ENCODE results near the gene SV2C. TPM values are rescaled to one million over a fixed set of nuclear protein-coding genes. Genes with fewer than 3 reads are reported as not detected.

The SV2C gene
- total RNA-seq, 3 donors from 2014 or later: 0.54 to 1.2 (median 0.58) TPM

DNA sequence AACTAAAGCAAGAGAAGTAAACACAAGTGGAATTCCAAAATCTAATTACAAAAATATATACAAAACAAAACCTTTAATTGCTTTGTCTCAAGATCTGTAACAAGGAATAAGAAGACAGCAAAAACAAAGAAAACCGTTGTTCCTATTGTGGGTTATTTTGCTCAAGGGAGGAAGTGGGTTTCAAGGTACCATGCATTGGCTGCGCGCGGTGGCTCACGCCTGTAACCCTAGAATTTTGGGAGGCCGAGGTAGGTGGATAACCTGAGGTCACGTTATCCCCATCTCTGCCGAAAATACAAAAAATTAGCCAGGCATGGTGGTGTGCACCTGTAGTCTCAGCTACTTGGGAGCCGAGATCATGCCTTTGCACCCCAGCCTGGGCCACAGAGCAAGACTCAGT, 307.8 kb downstream of the SV2C start:
- no peaks in the 10 kb centered on the region for H3K36me3 ChIP-seq (ENCODE audit: low read depth)
- ATAC-seq: peak; percentile 21
- intact Hi-C loops (cut with DNase I, micrococcal nuclease): no loop called here

DNA sequence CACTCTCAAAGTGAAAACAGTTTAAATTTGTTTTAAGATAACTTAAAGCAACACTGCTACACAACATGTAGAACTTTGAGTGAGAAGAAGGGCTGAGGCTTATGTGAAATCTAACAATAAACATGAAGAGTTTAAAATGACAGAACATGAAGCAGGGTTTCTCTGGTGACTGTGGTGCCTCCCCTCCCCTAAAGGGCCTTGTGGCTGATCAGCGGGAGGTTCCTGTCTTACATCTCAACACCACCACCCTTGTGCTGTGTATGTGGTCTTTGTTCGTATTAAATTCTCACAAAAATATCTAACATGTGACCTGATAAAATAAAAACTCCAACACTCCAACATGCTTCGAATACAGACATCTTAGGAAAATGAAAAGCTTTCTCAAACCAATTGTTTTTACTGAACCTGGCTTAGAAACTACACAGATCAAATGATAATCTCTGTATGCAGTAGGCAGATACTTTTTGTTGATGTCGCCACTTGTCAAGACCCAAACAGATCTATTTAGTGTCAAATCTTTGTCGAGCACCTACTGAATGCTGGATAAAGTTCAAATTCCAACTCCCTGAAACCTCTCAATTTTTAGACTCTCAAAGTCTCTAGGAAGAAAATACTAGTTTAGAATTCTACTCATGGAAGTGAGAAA, 310.0 kb downstream of the SV2C start:
- intact Hi-C loops (cut with DNase I, micrococcal nuclease): no loop called here
- H3K9me3 ChIP-seq: no peaks in the 10 kb centered on the region
- no peak overlapping the region for H3K4me3 ChIP-seq
- TF ChIP-seq, protein P1, sequence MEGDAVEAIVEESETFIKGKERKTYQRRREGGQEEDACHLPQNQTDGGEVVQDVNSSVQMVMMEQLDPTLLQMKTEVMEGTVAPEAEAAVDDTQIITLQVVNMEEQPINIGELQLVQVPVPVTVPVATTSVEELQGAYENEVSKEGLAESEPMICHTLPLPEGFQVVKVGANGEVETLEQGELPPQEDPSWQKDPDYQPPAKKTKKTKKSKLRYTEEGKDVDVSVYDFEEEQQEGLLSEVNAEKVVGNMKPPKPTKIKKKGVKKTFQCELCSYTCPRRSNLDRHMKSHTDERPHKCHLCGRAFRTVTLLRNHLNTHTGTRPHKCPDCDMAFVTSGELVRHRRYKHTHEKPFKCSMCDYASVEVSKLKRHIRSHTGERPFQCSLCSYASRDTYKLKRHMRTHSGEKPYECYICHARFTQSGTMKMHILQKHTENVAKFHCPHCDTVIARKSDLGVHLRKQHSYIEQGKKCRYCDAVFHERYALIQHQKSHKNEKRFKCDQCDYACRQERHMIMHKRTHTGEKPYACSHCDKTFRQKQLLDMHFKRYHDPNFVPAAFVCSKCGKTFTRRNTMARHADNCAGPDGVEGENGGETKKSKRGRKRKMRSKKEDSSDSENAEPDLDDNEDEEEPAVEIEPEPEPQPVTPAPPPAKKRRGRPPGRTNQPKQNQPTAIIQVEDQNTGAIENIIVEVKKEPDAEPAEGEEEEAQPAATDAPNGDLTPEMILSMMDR (IDR thresholded peaks at IDR 0.05): no peak
- DNase-seq (no peak), ATAC-seq (no peak)
- no peaks in the 10 kb centered on the region for H3K36me3 ChIP-seq (ENCODE audit: low read depth)
- H3K4me1 ChIP-seq (ENCODE audit: low read depth): peaks cover 6% of the 10 kb centered on the region

More for the DNA sequence above, 307.8 kb downstream of the SV2C start:
- Histone ChIP-seq H3K4me3 (no peak overlapping the region), H3K4me1 (ENCODE audit: low read depth) (peaks cover 14% of the 10 kb centered on the region), H3K9me3 (no peaks in the 10 kb centered on the region)
- TF ChIP-seq, protein P1 (IDR thresholded peaks at IDR 0.05): no peak
- DNase-seq: no peak

DNA sequence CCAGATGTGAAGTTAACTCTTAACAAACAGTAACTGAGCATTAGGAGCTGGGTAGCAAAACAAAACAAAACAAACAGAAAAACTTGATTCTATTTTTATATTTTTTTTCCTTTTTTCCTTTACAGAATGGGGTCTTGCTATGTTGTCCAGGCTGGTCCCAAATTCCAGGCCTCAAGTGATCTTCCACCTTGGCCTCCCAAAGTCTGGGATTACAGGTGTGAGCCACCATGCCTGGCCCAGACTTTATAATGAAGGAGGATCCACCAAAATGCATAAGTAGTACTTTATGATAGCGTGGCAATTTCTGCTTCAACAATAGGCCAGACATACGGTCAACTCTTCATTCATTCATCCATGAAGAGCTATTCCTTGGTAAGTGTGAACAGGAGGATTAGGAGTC, 314.0 kb downstream of the SV2C start:
- Histone ChIP-seq H3K9me3 (no peaks in the 10 kb centered on the region), H3K4me1 (ENCODE audit: low read depth) (no peaks in the 10 kb centered on the region), H3K4me3 (no peak overlapping the region), H3K36me3 (ENCODE audit: low read depth) (no peaks in the 10 kb centered on the region)
- intact Hi-C loops (cut with DNase I, micrococcal nuclease): no loop called here
- TF ChIP-seq, protein P1 (IDR thresholded peaks at IDR 0.05): no peak
- ATAC-seq (no peak), DNase-seq (no peak)

DNA sequence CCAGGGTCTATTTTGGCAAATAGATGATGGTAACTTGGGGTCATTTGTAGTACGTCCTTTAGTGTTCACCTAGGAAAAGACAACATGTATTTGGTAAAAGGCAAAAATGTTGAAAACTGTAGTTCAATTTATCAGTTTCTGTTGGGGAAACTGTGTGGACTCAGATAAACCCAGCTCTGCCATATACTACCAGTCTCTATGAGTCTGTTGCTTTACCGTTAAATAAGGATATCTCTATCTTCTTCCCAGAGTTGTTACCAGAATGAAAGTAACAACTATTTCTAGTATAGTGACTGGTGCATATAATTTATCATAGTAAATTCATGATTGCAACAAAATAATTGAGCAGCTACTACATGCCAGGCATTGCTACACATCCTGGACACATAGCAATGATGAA, 316.1 kb downstream of the SV2C start:
- H3K4me1 ChIP-seq (ENCODE audit: low read depth): peaks cover 1% of the 10 kb centered on the region
- intact Hi-C loops (cut with DNase I, micrococcal nuclease): no loop called here
- H3K36me3 ChIP-seq (ENCODE audit: low read depth): no peaks in the 10 kb centered on the region
- DNase-seq: no peak
- TF ChIP-seq, protein P1 (IDR thresholded peaks at IDR 0.05): no peak
- ATAC-seq: no peak
- H3K9me3 ChIP-seq: no peaks in the 10 kb centered on the region
- H3K4me3 ChIP-seq: no peak overlapping the region

DNA sequence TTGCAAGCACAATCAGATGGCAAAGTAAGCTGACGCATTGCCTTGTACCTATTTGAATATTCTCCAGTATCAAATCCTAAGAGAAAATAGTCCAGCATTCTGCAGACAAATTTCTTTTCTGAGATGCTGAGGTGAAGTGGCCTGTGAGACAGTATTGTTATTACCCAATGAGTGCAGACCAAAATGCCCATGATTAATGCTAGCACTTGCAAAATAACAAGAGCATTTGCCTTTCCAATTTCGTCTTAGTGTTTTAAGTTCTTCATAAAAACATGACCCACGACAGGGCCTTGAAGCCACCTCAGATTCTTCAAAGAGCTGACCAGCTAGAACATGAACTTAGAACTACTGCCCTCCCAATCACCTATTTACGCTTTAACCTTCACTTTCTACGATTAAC, 317.3 kb downstream of the SV2C start:
- H3K4me1 ChIP-seq (ENCODE audit: low read depth): peaks cover 9% of the 10 kb centered on the region
- H3K9me3 ChIP-seq: no peaks in the 10 kb centered on the region
- no peak overlapping the region for H3K4me3 ChIP-seq
- no peaks in the 10 kb centered on the region for H3K36me3 ChIP-seq (ENCODE audit: low read depth)
- DNase-seq (no peak), ATAC-seq (no peak)
- intact Hi-C loops (cut with DNase I, micrococcal nuclease): loop anchor here in 1 of 2 donors (10.0 kb wide), 1 partner anchor 144 kb away; no protein-coding TSS in a partner anchor
- TF ChIP-seq, protein P1 (IDR thresholded peaks at IDR 0.05): no peak

All from mucosa of descending colon (tissue), 3 donors.